Measurements from ENCODE around the gene POTEH.
"Not testable (repeated sequence)": the region's sequence is repeated elsewhere in the genome, so short reads cannot be mapped to it uniquely, and the experiment has no call there.

POTEH gene

DNA sequence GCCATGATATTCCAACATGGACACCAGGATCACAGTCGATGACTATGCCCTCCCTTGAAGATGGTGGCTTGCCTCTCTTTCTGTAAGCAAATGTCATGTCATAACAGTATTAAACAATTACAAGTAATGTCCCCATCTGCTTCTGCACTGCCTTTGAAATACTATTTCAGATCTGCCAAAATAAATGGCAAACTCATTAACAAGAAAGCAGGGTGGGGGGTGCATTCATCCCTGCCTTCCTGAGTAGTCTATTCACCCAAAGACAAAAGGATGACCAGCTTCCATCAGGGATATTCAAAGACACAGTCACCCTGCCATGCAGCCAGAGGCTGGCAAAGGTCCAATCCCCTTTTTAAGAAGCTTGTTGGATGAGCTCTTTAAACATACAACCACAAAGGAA, 73.7 kb downstream of the POTEH start:
- H3K4me3 ChIP-seq (ENCODE audit: low read length in 2 of 2); H3K9ac ChIP-seq (ENCODE audit: low read depth in 1 of 2, low read length in 2 of 2); H3K27ac ChIP-seq (ENCODE audit: low read depth in 2 of 2, low read length in 2 of 2); H3K27me3 ChIP-seq (ENCODE audit: control insufficient read depth in 2 of 2, insufficient read depth in 2 of 2, low read length in 2 of 2); H3K9me3 ChIP-seq (ENCODE audit: control insufficient read depth in 2 of 2, low read length in 2 of 2); H3K36me3 ChIP-seq (ENCODE audit: control insufficient read depth in 2 of 2, insufficient read depth in 2 of 2, low read length in 2 of 2); H3K4me1 ChIP-seq (ENCODE audit: control insufficient read depth in 2 of 2, insufficient read depth in 2 of 2, low read length in 2 of 2): not testable (repeated sequence)
